HG03521 (cell line): ENCODE results near the gene DNAH1.

Source experiments
- ATAC-seq: cut with Tn5 transposase; IDR thresholded peaks from one replicate; pipeline ENCODE4 v1.9.1; 2021; ENCODE audit warnings: mild to moderate bottlenecking, moderate library complexity; ENCODE audit not compliant: unreplicated experiment

Gene DNAH1

DNA sequence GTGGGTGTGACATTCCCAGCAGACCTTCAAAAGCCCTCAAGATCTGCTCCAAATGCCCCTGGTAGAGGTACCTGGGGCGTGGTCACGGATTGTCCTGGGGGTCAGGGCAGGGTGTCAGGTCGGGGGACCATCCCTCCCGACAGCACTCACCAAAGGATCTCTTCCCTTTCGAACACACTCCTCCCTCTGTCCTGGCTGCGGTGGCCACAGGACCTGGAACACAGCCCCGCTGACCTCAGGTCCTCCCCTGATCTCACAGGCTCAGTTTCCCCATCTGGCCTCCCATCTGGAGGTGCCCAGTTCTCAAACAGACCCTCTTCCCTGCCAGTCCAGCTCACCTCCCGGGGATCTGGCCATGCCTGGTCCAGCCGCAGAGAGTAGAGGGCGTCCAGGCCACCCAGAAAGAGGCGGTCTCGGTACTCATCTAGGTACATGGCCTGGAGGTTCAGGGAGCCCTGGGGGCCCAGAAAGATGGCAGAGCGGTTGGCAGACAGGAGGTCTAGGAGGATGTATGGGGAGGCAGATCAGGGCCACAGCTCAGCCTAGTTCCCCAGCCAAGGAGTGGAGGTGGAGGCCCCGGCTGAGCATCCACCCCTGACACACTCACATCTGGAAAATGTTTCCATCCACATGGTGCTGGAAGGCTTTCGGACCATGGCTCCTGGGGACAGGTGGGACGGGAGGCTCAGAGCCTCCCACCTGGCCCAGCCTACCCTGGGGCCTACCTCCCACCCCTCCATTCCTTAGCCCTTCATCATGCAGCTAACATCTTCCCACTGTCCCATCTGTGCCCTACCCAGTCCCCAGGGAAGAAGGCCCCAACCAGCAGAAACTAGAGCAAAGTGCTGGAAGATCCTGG, 126.5 kb downstream of the DNAH1 start:
- ATAC-seq = no peak

- no peak for ATAC-seq
Measured at GRCh38 chr3:52443268-52443610, 127.1 kb downstream of the DNAH1 start.

- no peak for ATAC-seq
Measured at GRCh38 chr3:52443791-52444687, 127.9 kb downstream of the DNAH1 start.

- peak; percentile 87 for ATAC-seq
Measured at GRCh38 chr3:52444860-52445793, 129.0 kb downstream of the DNAH1 start, which contains the start of gene SEMA3G. Gene SEMA3G, minus strand, starts transcription at chr3:52445103. Its CDS starts 76 bp downstream, at chr3:52445027.

GRCh38 chr3:52446042-52446441, 129.9 kb downstream of the DNAH1 start:
- no peak for ATAC-seq

- no peak for ATAC-seq
Measured at GRCh38 chr3:52446631-52447511, 130.8 kb downstream of the DNAH1 start.

DNA sequence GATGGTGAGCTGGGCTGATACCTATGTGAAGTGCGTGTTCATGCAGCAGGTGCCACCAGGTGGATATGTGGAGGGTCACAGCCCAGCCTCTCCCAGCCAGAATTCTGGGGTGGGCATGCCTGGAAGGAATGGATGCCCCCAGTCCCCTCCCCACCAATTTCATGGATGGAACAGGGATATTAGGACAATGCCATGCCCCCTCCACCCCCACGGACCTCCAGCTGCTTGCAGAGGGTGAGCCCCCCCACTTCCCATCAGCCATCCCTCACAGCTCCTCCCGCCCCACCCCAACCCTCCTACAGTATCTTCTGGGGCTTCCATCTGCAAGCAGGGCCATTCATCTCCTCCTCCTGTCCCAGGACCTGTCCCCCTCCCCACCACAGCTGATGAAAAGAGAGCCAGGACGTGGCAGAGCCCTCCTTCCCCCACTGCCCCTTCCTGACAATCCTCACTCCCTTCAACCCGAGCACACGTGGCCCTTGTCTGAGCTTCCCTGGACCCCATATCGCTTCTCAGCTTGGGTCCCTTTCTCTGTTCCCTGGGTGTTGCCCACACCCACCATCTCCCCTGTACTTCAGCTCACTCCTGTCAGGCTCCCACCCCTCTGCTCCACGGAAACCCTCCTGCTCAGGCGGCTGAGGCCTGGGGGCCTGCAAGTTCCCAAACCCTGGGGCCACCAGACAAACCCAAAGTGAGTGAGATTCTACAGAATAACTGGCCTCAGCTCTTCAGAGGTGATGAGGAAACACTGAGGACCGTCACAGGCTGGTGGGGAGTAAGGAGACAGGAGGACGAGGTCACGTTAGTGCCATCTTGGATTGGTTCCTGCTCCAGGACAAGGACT, 131.6 kb downstream of the DNAH1 start:
- ATAC-seq = no peak
